Measurements from ENCODE around the gene LPP.

The LPP gene

GRCh38 chr3:188321258-188321657 is 167.3 kb downstream of the LPP start:
- H3K27ac ChIP-seq (ENCODE audit: low read depth, low read length) = no peak overlapping the region
- peaks cover 25% of the 10 kb centered on the region for H3K4me1 ChIP-seq (ENCODE audit: control insufficient read depth, low read length)
- no peaks in the 10 kb centered on the region for H4K20me1 ChIP-seq (ENCODE audit: control insufficient read depth, insufficient read depth, low read depth, low read length)

DNA sequence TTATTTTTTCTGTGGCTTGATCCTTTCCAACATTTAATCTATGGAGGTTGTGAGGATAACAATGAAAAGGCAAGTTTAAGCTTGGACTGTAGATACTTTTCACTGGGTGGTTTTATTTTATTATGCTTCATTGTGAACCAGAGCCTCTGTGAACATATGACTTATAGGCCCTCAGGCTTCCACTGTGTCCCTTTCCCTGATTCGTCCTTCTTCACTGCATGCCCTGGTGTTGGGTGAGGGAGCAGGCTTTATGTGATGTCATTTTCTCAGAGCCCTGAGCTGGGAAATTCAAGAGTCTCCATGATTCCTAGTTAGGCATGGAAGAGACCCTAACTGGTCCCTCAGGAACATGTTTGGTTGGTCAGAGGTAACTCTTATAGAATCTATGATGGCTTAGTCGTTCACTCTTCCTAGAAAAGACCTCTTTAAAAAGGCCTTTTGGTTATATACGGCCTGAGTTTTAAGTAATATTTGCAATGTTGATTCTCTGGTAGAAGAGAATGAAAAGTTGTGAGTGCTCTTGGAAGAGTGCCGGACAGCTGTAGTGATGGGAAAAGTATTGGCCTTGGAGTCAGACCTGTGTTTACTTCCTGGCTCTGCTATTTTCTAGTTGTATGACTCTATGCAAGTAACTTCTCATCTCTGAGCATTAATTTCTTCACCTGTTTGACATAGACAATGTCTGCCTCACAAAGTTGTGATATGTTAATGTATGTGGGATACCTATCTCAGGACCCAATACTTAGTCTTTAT is 168.4 kb downstream of the LPP start:
- H3K27ac ChIP-seq (ENCODE audit: low read depth, low read length) = no peak overlapping the region
- H3K4me3 ChIP-seq (ENCODE audit: low read length) = no peak overlapping the region
- peaks cover 30% of the 10 kb centered on the region for H3K79me2 ChIP-seq (ENCODE audit: control insufficient read depth, low read length)

More at GRCh38 chr3:188321258-188321657, 167.3 kb downstream of the LPP start:
- Histone ChIP-seq H3F3A (ENCODE audit: control insufficient read depth, insufficient read depth) (no peaks in the 10 kb centered on the region), H3K36me3 (ENCODE audit: control insufficient read depth, low read length) (peaks cover 13% of the 10 kb centered on the region), H3K4me3 (ENCODE audit: low read length) (no peak overlapping the region), H3K9me2 (replicated peaks; ENCODE audit: control insufficient read depth, low read length) (no peaks in the 10 kb centered on the region), H3K27me3 (ENCODE audit: control insufficient read depth, low read length) (no peaks in the 10 kb centered on the region), H3K9me3 (ENCODE audit: control insufficient read depth, insufficient read depth, low read length) (no peaks in the 10 kb centered on the region), H3K4me2 (ENCODE audit: low read length) (no peak overlapping the region), H3K79me2 (ENCODE audit: control insufficient read depth, low read length) (peaks cover 38% of the 10 kb centered on the region)
- TF ChIP-seq, protein P1, sequence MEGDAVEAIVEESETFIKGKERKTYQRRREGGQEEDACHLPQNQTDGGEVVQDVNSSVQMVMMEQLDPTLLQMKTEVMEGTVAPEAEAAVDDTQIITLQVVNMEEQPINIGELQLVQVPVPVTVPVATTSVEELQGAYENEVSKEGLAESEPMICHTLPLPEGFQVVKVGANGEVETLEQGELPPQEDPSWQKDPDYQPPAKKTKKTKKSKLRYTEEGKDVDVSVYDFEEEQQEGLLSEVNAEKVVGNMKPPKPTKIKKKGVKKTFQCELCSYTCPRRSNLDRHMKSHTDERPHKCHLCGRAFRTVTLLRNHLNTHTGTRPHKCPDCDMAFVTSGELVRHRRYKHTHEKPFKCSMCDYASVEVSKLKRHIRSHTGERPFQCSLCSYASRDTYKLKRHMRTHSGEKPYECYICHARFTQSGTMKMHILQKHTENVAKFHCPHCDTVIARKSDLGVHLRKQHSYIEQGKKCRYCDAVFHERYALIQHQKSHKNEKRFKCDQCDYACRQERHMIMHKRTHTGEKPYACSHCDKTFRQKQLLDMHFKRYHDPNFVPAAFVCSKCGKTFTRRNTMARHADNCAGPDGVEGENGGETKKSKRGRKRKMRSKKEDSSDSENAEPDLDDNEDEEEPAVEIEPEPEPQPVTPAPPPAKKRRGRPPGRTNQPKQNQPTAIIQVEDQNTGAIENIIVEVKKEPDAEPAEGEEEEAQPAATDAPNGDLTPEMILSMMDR (IDR thresholded peaks at IDR 0.05; ENCODE audit: low read depth, low read length, poor library complexity, severe bottlenecking) = no peak
- no peak for TF ChIP-seq EZH2phosphoT487 (IDR thresholded peaks at IDR 0.05; ENCODE audit: borderline replicate concordance, low read length)

DNA sequence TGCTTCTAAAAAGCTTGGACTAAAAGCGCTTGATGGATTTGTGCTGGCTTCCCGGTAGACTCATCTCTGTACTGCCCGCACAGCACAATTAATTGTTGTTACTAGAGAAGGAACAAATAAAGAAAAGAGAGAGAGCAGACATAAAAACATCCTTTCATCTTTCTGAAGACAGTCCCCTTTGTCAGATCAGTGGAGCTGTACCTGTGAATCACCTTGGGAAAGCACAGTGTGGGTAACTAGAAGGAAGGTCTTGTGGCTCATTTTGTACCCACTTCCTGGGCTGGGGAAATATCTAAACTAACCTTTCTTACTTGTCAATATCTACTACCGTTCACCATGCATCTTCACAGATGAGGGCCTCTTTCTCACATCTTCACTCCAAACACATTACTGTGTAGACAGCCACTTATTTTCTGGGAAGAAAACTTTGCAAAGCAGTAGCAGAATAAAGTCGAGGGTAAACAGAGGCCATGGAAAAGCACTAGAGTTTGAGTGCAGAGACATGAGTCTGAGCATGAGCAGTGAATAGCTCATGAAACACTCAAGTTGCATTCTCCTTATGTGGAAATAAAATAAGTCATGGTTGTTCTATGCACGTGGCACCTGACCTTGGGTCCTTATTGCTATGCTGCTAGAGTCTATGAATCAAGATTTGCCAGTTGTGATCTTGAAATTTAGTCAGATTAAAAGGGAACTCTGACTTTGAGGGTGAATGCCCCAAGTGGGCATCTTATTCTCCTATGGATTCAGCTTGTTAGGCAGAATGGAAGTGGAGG is 169.3 kb downstream of the LPP start:
- Histone ChIP-seq H3K9me2 (replicated peaks; ENCODE audit: control insufficient read depth, low read length) (no peaks in the 10 kb centered on the region), H3K79me2 (ENCODE audit: control insufficient read depth, low read length) (peaks cover 27% of the 10 kb centered on the region)

More for the DNA sequence above, 168.4 kb downstream of the LPP start:
- no peaks in the 10 kb centered on the region for H3K9me2 ChIP-seq (replicated peaks; ENCODE audit: control insufficient read depth, low read length)
- peaks cover 20% of the 10 kb centered on the region for H3K36me3 ChIP-seq (ENCODE audit: control insufficient read depth, low read length)
- H3K9me3 ChIP-seq (ENCODE audit: control insufficient read depth, insufficient read depth, low read length) = no peaks in the 10 kb centered on the region
- H3K27me3 ChIP-seq (ENCODE audit: control insufficient read depth, low read length) = no peaks in the 10 kb centered on the region
- no peaks in the 10 kb centered on the region for H4K20me1 ChIP-seq (ENCODE audit: control insufficient read depth, insufficient read depth, low read depth, low read length)
- no peak for TF ChIP-seq EZH2phosphoT487 (IDR thresholded peaks at IDR 0.05; ENCODE audit: borderline replicate concordance, low read length)
- TF ChIP-seq, protein P1 (IDR thresholded peaks at IDR 0.05; ENCODE audit: low read depth, low read length, poor library complexity, severe bottlenecking) = no peak
- peaks cover 33% of the 10 kb centered on the region for H3K4me1 ChIP-seq (ENCODE audit: control insufficient read depth, low read length)
- H3K4me2 ChIP-seq (ENCODE audit: low read length) = no peak overlapping the region
- H3F3A ChIP-seq (ENCODE audit: control insufficient read depth, insufficient read depth) = no peaks in the 10 kb centered on the region

More for the DNA sequence above, 169.3 kb downstream of the LPP start:
- H3K36me3 ChIP-seq (ENCODE audit: control insufficient read depth, low read length) = peaks cover 23% of the 10 kb centered on the region
- no peaks in the 10 kb centered on the region for H4K20me1 ChIP-seq (ENCODE audit: control insufficient read depth, insufficient read depth, low read depth, low read length)
- no peaks in the 10 kb centered on the region for H3K9me3 ChIP-seq (ENCODE audit: control insufficient read depth, insufficient read depth, low read length)
- no peaks in the 10 kb centered on the region for H3K27me3 ChIP-seq (ENCODE audit: control insufficient read depth, low read length)
- H3K27ac ChIP-seq (ENCODE audit: low read depth, low read length) = no peak overlapping the region
- H3F3A ChIP-seq (ENCODE audit: control insufficient read depth, insufficient read depth) = no peaks in the 10 kb centered on the region
- no peak overlapping the region for H3K4me3 ChIP-seq (ENCODE audit: low read length)
- TF ChIP-seq EZH2phosphoT487 (IDR thresholded peaks at IDR 0.05; ENCODE audit: borderline replicate concordance, low read length) = no peak
- TF ChIP-seq, protein P1 (IDR thresholded peaks at IDR 0.05; ENCODE audit: low read depth, low read length, poor library complexity, severe bottlenecking) = no peak
- H3K4me2 ChIP-seq (ENCODE audit: low read length) = no peak overlapping the region
- H3K4me1 ChIP-seq (ENCODE audit: control insufficient read depth, low read length) = peaks cover 41% of the 10 kb centered on the region
